Measurements from ENCODE around the gene PRKCA.

GRCh38 chr17:66281661-66282369, 20.6 kb upstream of the PRKCA start:
- no peak for TF ChIP-seq CTCF (IDR thresholded peaks at IDR 0.05)
- TF ChIP-seq POLR2A (IDR thresholded peaks at IDR 0.05), result no peak
- TF ChIP-seq POLR2AphosphoS5 (IDR thresholded peaks at IDR 0.05), result no peak
